Stimulated activated CD8-positive, alpha-beta memory T cell treated with anti-CD3 and anti-CD28 coated beads, Interleukin-15, amount 100 ng/mL, for 4 hours (primary cell): ENCODE measurements around the gene SPATA46.
"Not testable (repeated sequence)": the region's sequence is repeated elsewhere in the genome, so short reads cannot be mapped to it uniquely, and the experiment has no call there.

Source experiments
- DNase-seq, 2 donors: peaks; one replicate each; pipeline ENCODE4 v3.0.0-alpha.2; 2020; ENCODE audit warnings: low read depth in 2 of 2

The SPATA46 gene, protein sequence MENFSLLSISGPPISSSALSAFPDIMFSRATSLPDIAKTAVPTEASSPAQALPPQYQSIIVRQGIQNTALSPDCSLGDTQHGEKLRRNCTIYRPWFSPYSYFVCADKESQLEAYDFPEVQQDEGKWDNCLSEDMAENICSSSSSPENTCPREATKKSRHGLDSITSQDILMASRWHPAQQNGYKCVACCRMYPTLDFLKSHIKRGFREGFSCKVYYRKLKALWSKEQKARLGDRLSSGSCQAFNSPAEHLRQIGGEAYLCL

GRCh38 chr1:162376691-162377090 is at the start of gene SPATA46:
Gene SPATA46, minus strand, starts transcription at chr1:162376854. Its CDS starts 64 bp downstream, at chr1:162376790.
- no peak for DNase-seq

DNA sequence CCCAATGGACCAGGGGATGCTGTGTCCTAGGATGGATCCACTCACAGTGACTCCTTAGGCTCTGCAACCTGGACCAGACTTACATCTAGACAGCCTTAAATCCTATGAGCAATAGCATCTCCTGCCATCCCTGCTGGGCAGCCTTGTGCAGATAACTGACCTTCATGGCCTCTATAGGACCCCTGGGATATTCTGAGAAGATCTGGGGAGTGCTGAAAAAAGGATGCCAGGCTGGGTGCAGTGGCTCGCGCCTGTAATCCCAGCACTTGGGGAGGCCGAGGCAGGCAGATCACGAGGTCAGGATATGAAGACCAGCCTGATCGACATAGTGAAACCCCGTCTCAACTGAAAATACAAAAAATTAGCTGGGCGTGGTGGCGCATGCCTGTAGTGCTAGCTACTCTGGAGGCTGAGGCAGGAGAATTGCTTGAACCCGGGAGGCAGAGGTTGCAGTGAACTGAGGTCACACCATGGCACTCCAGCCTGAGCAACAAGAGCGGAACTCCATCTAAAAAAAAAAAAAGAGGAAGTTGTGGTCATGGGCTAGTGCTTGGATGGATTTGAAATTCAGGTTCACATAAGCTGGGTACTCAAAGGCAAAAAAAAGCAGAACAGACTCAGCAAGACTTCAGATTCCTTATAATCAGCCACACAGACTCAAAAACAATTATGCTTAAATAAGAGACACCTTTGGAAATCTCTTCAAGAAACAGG is 46.2 kb upstream of the SPATA46 start:
- DNase-seq: no peak

DNA sequence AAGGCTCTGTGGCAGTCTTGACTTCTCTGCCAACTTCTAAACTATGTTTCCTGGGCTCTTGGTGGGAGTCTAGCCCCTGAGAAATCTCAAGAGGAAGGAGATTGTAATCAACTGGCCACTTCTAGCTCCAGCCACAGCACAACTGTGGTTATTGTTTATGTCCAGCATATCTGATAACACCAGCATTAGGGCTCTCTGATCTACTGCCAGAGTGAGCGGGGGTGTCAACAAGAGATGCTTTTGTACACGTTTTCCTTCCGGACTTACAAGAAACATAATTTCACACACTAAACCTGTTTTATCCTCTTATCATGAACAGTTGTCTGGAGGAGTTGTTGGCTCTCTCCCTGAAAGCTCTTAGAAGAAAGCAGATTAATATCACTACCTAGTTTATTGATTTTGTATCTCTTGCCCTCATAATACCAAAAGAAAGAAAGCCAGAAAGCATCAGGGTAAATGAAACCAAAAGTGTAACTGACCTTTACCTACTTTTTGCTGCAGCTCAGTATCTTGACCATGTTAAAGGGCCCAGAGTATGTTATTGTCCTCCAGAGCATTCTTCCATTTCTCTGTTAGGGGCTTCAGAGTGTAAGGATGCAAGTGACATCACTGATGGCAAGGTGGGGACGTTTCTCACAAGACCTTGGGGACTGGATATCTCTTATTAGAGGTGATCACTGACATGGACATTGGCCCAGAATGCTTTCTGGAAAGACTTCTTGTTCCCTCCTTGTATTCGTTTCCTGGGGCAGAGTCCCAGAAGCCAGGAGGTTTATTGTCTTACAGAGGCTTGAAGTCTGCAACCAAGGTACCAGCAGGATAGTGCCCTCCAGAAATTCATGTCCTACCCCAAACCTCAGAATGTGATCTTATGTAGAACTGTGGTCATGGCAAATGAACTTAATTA is 44.9 kb upstream of the SPATA46 start:
- no peak for DNase-seq

DNA sequence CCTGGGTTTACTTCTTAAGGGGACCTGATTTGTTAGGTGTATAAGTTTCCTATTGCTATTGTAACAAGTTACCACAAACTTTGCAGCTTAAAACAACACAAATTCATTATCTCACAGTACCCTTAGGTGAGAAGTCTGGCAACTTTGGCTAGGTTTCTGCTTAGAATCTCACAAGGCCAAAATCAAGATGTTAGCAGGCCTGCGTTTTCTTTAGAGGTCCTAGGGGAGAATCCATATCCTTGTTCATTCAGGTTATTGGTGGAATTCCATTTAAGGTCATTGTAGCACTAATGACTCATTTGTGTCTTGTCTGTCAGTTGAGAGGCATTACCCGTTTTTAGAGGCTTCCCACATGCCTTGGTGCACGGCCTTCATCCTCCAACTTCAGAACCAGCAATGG is 43.5 kb upstream of the SPATA46 start:
- no peak for DNase-seq

- DNase-seq: not testable (repeated sequence)
These were observed 42.8 kb upstream of the SPATA46 start for GRCh38 chr1:162419450-162419931.

GRCh38 chr1:162418584-162418983 is 41.9 kb upstream of the SPATA46 start:
- DNase-seq: not testable (repeated sequence)

DNA sequence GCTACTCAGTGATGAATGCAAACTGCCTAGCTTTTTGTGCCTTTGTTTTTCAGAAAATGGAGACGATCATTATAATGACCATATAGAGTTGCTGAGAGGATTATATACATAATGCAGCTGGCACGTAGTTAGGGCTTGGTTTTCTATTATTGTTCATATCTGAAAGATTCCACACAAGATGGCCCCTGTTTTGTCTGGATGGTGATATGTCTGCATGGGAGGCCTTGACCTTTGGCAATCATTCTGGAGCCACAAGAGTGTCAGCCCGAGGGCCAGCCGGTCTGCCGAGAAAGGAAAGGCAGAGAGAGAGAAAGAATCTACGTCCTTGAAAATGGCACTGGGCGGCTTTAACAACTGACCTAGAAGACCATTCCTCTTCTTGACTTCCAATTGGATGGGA is 41.0 kb upstream of the SPATA46 start:
- DNase-seq: no peak

GRCh38 chr1:162416909-162417308 is 40.3 kb upstream of the SPATA46 start:
- DNase-seq: no peak

DNA sequence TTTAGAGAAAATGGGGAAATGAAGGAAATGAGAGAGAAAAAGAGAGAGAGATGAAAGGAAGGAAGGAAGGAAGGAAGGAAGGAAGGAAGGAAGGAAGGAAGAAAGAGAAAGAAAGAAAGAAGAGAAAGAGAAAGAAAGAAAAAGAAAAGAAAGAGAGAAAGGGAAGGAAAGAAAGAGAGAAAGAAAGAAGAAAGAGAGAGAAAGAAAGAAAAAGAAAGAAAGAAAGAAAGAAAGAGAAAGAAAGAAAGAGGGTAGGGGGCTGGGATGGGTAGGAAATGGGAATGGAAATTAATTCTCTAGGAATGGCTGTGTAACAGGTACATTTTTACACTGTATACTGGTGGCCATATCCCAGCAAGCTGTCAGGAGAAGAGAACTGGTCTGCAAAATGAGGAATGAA is 39.6 kb upstream of the SPATA46 start:
- no peak for DNase-seq

DNA sequence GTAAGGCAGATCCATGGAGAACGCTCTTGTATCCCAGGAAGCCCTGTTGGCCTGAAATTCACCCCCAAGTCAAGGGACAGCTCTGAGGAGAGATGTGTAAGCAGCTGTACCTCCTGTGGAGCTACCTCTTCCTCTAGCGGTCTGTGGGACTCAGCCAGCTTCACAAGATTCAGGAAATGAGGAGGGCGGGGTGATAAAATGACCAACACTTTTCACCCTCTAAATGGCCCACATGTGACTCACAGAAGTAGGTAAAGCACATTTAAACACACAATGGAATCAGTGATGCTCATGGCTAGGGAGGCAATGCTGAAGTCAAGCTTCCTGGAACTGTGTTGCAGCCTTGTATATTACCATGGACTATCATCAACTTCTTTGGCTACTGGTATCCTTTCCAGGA is 35.3 kb upstream of the SPATA46 start, which contains the start of gene SH2D1B:
TSS of gene SH2D1B (minus strand) at position 135 of the 400 bp plus-strand sequence. CDS start at position 15, 120 bp downstream.
- no peak for DNase-seq

GRCh38 chr1:162407539-162407938 is 30.9 kb upstream of the SPATA46 start:
- DNase-seq: no peak

GRCh38 chr1:162406811-162407210 is 30.2 kb upstream of the SPATA46 start:
- no peak for DNase-seq

DNA sequence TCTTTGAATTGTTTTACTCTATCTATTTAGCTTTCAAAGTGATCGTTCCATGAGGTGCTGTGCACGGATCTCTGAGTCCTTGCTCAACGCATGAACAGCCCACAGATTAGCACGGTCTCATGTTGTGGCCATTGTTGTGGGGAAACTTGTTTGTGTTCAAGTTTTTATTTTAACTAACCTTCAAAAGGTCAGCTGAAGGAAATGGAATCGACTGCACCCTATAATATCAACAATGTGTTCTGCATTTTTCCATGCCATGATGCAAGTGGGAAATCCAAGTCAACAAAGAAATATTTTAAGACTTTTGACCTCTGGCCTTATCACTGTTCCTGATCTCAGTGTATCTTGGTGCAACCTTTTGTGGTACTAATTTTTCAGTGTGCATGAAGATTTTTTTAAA is 29.1 kb upstream of the SPATA46 start:
- no peak for DNase-seq

DNA sequence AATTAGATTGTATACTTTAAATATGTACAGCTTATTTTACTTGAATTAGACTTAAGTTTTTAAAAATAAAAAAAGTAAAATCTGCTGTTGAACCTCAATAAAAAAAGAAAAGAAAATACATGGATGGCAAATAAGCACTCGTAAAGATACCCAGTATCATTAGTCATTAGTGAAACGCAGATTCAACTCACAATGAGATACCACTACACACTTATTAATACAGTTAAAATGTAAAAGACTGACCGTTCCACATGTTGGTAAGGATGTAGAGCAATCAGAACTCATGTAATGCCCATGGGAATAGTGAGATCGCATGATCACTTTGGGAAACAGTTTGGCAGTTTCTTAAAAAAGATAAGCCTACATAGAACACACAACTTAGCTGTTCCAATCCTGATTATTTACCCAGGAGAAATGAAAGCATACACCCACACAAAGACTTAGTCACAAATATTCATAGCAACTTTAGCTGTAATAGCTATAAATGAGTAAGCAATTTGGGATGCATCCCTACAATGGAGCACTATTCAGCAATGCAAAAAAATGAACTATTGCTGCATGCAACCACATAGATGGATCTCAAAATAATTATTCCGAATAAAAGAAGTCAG is 28.0 kb upstream of the SPATA46 start:
- DNase-seq: no peak

DNA sequence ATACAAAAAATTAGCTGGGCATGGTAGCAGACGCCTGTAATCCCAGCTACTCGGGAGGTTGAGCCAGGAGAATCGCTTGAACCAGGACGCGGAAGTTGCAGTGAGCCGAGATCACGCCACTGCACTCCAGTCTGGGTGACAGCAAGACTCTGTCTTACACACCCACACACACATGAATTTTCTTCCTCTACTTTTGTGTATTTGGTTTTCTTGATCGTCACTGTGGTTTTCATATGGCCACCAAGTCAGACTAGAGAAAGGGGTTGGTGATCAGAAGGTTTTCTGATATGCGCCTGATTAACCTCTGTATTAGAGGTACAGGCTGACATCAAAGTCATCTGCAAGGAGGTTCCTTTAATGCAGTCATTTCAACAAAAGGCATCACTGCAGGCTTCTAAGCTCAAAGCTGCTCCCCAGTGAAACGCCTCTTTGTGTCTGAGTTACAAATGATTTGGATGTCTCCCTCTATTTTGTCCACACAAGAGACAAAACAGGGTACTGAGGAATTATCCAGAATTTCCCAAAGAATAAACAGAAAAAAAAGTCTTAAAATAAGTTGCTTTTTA is 24.2 kb upstream of the SPATA46 start:
- DNase-seq: no peak

- no peak for DNase-seq
These were observed 22.4 kb upstream of the SPATA46 start for GRCh38 chr1:162398999-162399580.

DNA sequence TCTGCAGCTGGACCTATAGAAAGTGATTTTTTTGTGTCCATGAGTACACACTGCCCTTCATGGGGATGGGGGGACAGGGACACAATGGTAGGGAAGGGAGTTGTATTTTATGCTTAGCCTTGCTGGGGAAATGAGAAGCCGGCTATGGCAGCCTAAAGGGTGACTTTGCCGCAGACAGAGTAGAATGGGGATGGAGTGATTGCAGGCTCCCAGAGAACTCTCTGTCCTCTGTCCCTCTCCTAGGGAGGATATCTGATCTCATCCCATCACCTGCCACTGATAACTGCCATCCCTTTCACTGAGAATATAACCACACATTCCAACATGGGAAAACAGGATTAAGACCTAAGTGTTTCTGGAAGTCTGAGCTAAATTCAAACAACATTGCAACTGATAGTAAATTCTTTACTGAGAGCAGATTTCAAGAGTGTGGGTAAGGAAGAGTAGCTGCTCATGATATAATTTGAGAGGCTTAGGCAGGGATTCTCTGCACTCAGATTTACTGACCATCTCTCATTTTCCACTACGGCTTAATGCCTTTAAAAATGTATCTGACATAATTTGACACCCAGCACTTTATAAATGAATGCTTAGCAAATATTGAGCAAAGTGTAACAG is 21.4 kb upstream of the SPATA46 start:
- no peak for DNase-seq

GRCh38 chr1:162397039-162397448 is 20.4 kb upstream of the SPATA46 start:
- DNase-seq: no peak

GRCh38 chr1:162396201-162396906 is 19.7 kb upstream of the SPATA46 start:
- no peak for DNase-seq
